ENCODE data around the gene BID. TPM values are rescaled to one million over a fixed set of nuclear protein-coding genes. Genes with fewer than 3 reads are reported as not detected.

Gene BID
- total RNA-seq, 2 experiments from 2014 or later: 59.9 to 60.3 TPM

GRCh38 chr22:17706947-17707346 lies 67.3 kb downstream of the BID start:
- Histone ChIP-seq H3K9me3 (ENCODE audit: low read length) (no peaks in the 10 kb centered on the region), H3K9me2 (ENCODE audit: insufficient read depth, low read length) (no peaks in the 10 kb centered on the region), H4K20me1 (ENCODE audit: insufficient read depth, low read length) (no peaks in the 10 kb centered on the region), H3K79me2 (ENCODE audit: insufficient read depth, low read depth, low read length) (no peaks in the 10 kb centered on the region), H3K36me3 (ENCODE audit: insufficient read depth, low read length) (peaks cover 53% of the 10 kb centered on the region), H2AFZ (ENCODE audit: low read length) (no peak overlapping the region), H3K4me2 (ENCODE audit: low read length) (peak overlapping the region; percentile 56; the same call in 1 of the 2 replicates), H3K4me1 (ENCODE audit: insufficient read depth, low read length, poor library complexity, severe bottlenecking) (peaks cover 17% of the 10 kb centered on the region), H3K4me3 (ENCODE audit: low read depth, low read length, poor library complexity, severe bottlenecking) (no peak overlapping the region), H3K27ac (ENCODE audit: low read depth, low read length, poor library complexity, severe bottlenecking) (peak overlapping the region; percentile 64)
- no peak for TF ChIP-seq EZH2phosphoT487 (IDR thresholded peaks at IDR 0.05; ENCODE audit: borderline replicate concordance, low read depth, low read length)
- TF ChIP-seq, protein P1, sequence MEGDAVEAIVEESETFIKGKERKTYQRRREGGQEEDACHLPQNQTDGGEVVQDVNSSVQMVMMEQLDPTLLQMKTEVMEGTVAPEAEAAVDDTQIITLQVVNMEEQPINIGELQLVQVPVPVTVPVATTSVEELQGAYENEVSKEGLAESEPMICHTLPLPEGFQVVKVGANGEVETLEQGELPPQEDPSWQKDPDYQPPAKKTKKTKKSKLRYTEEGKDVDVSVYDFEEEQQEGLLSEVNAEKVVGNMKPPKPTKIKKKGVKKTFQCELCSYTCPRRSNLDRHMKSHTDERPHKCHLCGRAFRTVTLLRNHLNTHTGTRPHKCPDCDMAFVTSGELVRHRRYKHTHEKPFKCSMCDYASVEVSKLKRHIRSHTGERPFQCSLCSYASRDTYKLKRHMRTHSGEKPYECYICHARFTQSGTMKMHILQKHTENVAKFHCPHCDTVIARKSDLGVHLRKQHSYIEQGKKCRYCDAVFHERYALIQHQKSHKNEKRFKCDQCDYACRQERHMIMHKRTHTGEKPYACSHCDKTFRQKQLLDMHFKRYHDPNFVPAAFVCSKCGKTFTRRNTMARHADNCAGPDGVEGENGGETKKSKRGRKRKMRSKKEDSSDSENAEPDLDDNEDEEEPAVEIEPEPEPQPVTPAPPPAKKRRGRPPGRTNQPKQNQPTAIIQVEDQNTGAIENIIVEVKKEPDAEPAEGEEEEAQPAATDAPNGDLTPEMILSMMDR (conservative IDR thresholded peaks at IDR 0.05; ENCODE audit: low read length): no peak
- intact Hi-C loops (cut with micrococcal nuclease; ENCODE audit: unreplicated experiment): no loop called here
- DNase-seq (ENCODE audit: low spot score): no peak
- BruUV-seq (replicated peaks): no TSS peak
- CTCF ChIA-PET (ENCODE audit: unreplicated experiment): interaction anchor here (1.1 kb wide), 1 partner anchor 148 kb away, joined by 3 read pairs; no protein-coding TSS in a partner anchor
- POLR2A ChIA-PET: interaction anchor here (0.5 to 0.6 kb wide), 3 partner anchors 14 to 443 kb away, joined by 3 to 5 read pairs (median 4); partner anchors contain the start of gene USP18

GRCh38 chr22:17705951-17706900 lies 68.0 kb downstream of the BID start:
- Histone ChIP-seq H4K20me1 (ENCODE audit: insufficient read depth, low read length) (no peaks in the 10 kb centered on the region), H3K27ac (ENCODE audit: low read depth, low read length, poor library complexity, severe bottlenecking) (peak overlapping the region; percentile 64), H3K36me3 (ENCODE audit: insufficient read depth, low read length) (peaks cover 53% of the 10 kb centered on the region), H3K79me2 (ENCODE audit: insufficient read depth, low read depth, low read length) (no peaks in the 10 kb centered on the region), H3K4me3 (ENCODE audit: low read depth, low read length, poor library complexity, severe bottlenecking) (peak overlapping the region; percentile 14), H2AFZ (ENCODE audit: low read length) (no peak overlapping the region; the same call in 1 of the 2 replicates), H3K4me2 (ENCODE audit: low read length) (peak overlapping the region; percentile 56), H3K9me2 (ENCODE audit: insufficient read depth, low read length) (no peaks in the 10 kb centered on the region), H3K4me1 (ENCODE audit: insufficient read depth, low read length, poor library complexity, severe bottlenecking) (peaks cover 17% of the 10 kb centered on the region), H3K9me3 (ENCODE audit: low read length) (no peaks in the 10 kb centered on the region)
- TF ChIP-seq EZH2phosphoT487 (IDR thresholded peaks at IDR 0.05; ENCODE audit: borderline replicate concordance, low read depth, low read length): no peak
- TF ChIP-seq, protein P1 (conservative IDR thresholded peaks at IDR 0.05; ENCODE audit: low read length): no peak
- ChIA-PET POLR2A (interaction anchor here (0.6 to 1.0 kb wide), 3 partner anchors 144 to 444 kb away, joined by 3 to 4 read pairs (median 4); partner anchors contain the start of gene USP18), CTCF (ENCODE audit: unreplicated experiment) (interaction anchor here (1.1 kb wide), 1 partner anchor 148 kb away, joined by 3 read pairs; no protein-coding TSS in a partner anchor)
- intact Hi-C loops (cut with micrococcal nuclease; ENCODE audit: unreplicated experiment): no loop called here
- peak; percentile 55 for DNase-seq (ENCODE audit: low spot score)
- no TSS peak for BruUV-seq (replicated peaks)

All from OCI-LY7 (cell line).